Fibroblast of skin of right biceps (primary cell): ENCODE data around the gene SRPK3.
"Not testable (repeated sequence)": the region's sequence is repeated elsewhere in the genome, so short reads cannot be mapped to it uniquely, and the experiment has no call there.

Source experiments
- DNase-seq: peaks from one replicate; pipeline ENCODE4 v3.0.0-alpha.2; 2013

Gene SRPK3

GRCh38 chrX:153814591-153815315, 33.9 kb downstream of the SRPK3 start:
- no peak for DNase-seq

- no peak for DNase-seq
Measured at GRCh38 chrX:153816831-153817690, 36.2 kb downstream of the SRPK3 start.

GRCh38 chrX:153818064-153818463, 37.2 kb downstream of the SRPK3 start:
- DNase-seq = not testable (repeated sequence)

- peak; percentile 20 for DNase-seq
Measured at GRCh38 chrX:153818571-153819383, 37.9 kb downstream of the SRPK3 start.

- no peak for DNase-seq
Measured at GRCh38 chrX:153819384-153820040, 38.7 kb downstream of the SRPK3 start.

- no peak for DNase-seq
Measured at GRCh38 chrX:153820601-153821000, 39.8 kb downstream of the SRPK3 start.

GRCh38 chrX:153821066-153821465, 40.2 kb downstream of the SRPK3 start:
- no peak for DNase-seq

GRCh38 chrX:153824348-153824747, 43.5 kb downstream of the SRPK3 start:
- DNase-seq = no peak

- no peak for DNase-seq
Measured at GRCh38 chrX:153825042-153825441, 44.2 kb downstream of the SRPK3 start.

- no peak for DNase-seq
Measured at GRCh38 chrX:153827016-153827415, 46.2 kb downstream of the SRPK3 start.

- DNase-seq = no peak
Measured at GRCh38 chrX:153827903-153828302, 47.1 kb downstream of the SRPK3 start.

- DNase-seq = no peak
Measured at GRCh38 chrX:153828308-153828707, 47.5 kb downstream of the SRPK3 start.

GRCh38 chrX:153828723-153829548, 48.1 kb downstream of the SRPK3 start:
- DNase-seq = peak; percentile 44

- DNase-seq = no peak
Measured at GRCh38 chrX:153829549-153829798, 48.6 kb downstream of the SRPK3 start.

GRCh38 chrX:153829799-153830639, 49.2 kb downstream of the SRPK3 start, which contains the start of gene PDZD4:
TSS of gene PDZD4 (minus strand) at chrX:153830544. CDS start at chrX:153830298, 246 bp downstream.
- DNase-seq = no peak

- DNase-seq = no peak
Measured at GRCh38 chrX:153830640-153831428, 50.0 kb downstream of the SRPK3 start.

GRCh38 chrX:153831429-153832150, 50.7 kb downstream of the SRPK3 start:
- DNase-seq = no peak

GRCh38 chrX:153832728-153833127, 51.9 kb downstream of the SRPK3 start:
- no peak for DNase-seq
